ENCODE measurements around the gene MORN1.
"Not testable (repeated sequence)": the region's sequence is repeated elsewhere in the genome, so short reads cannot be mapped to it uniquely, and the experiment has no call there.

The MORN1 gene
- 3.9 to 8.7 (median 6.4) reads per million in 4 donors for total RNA-seq

GRCh38 chr1:2391041-2391930, at the start of gene MORN1, which contains the start of gene RER1:
Gene MORN1, minus strand, starts transcription at chr1:2391554. Its CDS starts 21 bp downstream, at chr1:2391533.
Gene RER1, plus strand, starts transcription at chr1:2391841. Its CDS starts 3,950 bp downstream, at chr1:2395791.
- peak; percentile 98 to 100 (median 99) for DNase-seq

DNA sequence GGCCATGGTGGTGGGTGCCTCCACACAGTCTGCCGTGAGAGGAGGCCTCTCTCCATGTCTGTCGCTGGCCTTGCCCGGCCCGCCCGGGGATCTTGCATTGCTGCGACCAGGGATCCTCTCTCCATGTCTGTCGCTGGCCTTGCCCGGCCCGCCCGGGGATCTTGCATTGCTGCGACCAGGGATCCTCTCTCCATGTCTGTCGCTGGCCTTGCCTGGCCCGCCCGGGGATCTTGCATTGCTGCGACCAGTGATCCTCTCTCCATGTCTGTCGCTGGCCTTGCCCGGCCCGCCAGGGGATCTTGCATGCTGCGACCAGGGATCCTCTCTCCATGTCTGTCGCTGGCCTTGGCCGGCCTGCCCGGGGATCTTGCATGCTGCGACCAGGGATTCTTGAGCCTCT, 49.0 kb upstream of the MORN1 start:
- DNase-seq: not testable (repeated sequence)

DNA sequence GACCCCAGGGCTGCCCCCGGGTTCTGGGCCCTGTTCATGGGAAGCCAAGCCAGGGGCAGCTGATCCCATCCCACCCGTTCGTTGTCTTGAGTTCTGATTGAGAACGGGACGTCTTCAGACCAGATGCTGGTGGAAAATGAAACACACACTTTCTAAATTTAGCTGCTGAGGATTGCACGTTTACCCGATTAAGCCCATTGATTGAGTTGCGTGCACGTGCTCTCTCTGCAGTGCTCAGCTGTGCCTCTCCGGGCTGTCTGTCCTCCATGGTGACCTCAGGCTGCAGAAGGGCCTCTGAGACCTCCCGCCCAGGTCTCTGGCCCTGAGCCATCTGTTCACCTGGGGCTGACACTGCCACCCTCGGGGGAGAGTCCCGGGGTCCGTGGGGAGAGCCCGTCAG, 48.0 kb upstream of the MORN1 start:
- no peak for DNase-seq

DNA sequence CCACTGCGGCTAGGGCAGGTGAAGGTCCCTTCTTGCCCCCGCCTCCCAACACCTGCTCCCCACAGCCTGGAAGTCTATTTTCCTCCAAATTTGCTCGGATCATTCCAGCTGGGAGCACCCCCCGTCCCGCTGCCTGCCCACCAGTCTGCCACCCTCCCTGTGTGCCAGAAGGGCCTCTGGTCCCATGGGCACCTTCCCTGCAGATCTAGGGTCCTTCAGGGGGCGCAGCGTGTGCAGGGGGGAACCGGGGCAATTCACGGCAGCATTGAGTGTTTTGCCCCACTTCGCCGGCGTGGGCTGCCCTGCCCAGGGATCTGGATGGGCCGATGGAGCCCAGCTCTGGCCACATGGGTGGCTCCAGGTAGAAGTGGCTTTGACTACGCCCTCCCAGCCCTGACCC, 47.3 kb upstream of the MORN1 start:
- DNase-seq: no peak

DNA sequence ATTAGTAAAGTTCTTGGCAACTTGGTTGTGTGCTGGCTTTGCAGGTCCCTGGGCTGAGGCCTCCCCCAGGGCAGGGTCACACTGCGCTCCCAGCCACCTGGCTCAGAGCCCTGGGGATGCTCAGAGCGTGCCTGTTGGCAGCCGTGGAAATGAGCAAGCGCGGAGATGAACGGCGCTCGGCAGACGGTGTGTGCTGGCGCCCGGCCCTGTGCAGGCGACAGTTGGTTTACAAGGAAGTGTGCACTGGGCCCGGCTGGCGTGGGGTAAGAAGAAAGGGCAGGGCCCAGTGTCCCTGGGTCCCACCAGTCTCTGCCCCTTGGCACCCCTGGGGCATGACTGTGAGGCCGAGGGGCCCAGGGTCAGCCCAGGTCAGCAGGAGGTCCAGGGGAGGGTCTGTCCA, 46.7 kb upstream of the MORN1 start:
- no peak for DNase-seq

- no peak for DNase-seq
Observed at GRCh38 chr1:2437617-2438016, 46.3 kb upstream of the MORN1 start.

DNA sequence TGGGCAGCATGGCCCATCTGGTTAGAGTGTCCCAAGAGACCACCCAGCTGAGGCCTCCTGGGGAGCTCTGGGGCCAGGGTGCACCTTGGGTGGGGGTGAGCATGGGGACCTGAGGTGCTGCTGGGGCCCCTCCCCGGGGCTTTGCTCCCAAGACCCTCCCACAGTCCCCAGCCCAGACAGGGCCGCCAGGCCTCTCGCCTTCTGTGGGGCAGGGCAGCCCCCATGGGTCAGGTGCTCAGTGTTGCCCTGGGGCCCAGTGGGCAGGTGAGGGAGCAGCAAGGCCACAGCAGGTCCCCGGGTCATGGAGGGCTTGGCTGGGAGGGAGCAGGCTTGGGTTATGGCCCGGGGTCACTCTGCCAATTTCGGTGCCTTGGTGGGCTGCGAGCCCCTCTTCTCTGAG, 45.5 kb upstream of the MORN1 start:
- no peak for DNase-seq

GRCh38 chr1:2435746-2436355, 44.5 kb upstream of the MORN1 start:
- DNase-seq: no peak

- no peak for DNase-seq
Observed at GRCh38 chr1:2435091-2435490, 43.7 kb upstream of the MORN1 start.

GRCh38 chr1:2433936-2434655, 42.7 kb upstream of the MORN1 start:
- DNase-seq: no peak

DNA sequence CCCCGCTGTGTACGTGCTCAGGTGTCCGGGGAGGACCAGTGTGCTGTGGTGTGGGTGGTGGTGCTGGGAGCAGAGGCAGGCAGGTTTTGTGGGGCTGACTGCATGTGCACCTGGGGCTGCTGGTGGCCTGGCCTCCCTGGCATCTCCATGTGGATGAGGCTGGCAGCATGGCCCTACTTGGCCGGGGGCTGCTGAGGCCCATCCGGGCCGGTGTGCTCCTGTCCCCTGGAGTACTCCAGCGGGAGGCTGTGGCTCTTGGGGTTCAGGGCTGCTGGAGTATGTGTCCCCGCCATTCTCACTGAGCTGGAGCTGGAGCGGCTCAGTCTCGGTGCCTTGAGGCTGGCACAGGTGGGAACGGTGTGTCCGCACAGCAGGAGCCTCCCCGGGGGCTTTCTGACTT, 41.8 kb upstream of the MORN1 start:
- DNase-seq: no peak

DNA sequence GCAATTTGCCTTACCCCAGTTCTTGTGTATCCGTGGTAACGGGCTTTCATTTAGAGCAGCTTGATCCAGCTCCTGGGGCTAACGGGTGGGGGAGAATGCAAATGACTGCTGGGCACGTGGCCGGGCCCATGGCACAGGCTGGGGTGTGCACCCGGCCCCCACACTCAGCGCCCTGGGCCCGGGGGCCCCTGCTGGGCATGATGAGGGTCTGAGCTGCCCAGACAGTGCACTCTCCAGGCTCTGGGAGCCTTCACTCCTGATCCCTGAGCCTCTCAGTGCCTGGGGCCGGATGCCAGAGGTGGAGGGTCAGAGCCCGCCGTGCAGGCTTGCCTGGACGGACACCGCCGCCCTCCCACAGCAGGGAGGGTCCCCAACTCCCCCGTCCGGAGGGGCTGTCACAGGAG, 41.1 kb upstream of the MORN1 start:
- DNase-seq: no peak

- DNase-seq: no peak
Observed at GRCh38 chr1:2431518-2431917, 40.2 kb upstream of the MORN1 start.

- DNase-seq: no peak
Observed at GRCh38 chr1:2431103-2431502, 39.7 kb upstream of the MORN1 start.

- no peak for DNase-seq
Observed at GRCh38 chr1:2430592-2430973, 39.2 kb upstream of the MORN1 start.

DNA sequence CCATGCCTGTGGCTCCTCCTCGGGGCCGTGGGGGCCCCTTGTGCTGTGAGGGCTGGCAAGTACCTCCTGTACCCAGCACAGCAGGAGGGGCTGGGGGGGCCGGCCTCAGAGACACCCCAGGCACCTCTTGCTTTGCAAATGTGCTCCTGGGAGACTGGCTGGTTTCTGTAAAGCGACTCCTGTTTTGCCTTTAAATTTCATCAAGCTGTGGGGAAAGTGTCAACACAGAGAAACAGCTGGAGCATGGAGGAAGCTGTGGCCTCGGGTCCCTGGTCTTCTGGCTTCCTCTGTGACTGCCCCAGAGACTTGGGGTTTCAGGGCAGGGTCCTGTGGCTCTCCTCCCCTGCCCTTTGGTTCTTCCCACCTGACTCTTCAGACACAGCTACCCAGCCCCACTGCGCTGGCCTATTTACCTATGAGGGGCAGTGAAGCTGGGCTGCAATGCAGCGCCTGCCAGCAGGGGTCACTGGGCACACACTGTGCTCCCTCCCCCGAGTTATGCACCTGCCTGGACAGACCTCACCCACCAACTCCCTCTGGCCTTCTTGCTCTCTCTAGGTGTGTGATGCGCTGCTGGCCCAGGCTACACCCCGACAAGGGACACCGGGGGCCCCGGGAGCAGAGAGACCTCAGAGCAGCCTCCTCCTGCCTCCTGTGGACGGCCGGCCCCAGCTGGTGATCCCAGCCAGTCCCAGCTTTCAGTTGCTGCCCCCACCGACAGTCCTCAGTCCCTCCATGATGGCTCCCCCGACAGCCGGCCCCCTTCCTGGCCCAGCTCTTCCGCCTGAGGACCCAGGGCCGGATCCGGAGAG, 38.6 kb upstream of the MORN1 start:
- DNase-seq: no peak

DNA sequence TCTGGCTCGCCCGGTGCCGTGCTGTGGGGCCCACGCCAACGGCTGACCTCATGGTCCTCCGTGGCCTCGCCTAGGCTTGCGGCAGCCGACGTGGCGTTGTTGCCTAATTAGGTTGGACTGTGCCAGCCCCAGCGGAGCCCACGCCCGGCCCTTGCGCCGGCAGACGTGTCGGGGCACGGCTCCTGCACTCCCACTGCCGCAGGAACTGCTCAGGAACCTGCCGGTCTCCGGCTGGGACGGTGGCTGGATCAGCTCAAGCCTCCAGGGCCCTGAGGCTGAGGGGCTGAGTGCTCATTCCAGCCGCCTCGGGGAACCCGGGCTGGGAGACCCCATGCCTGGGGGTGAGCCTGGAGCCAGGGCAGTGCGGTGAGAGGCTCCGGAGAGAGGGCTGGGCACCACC, 37.1 kb upstream of the MORN1 start:
- DNase-seq: no peak

- no peak for DNase-seq
Observed at GRCh38 chr1:2427976-2428375, 36.6 kb upstream of the MORN1 start.

DNA sequence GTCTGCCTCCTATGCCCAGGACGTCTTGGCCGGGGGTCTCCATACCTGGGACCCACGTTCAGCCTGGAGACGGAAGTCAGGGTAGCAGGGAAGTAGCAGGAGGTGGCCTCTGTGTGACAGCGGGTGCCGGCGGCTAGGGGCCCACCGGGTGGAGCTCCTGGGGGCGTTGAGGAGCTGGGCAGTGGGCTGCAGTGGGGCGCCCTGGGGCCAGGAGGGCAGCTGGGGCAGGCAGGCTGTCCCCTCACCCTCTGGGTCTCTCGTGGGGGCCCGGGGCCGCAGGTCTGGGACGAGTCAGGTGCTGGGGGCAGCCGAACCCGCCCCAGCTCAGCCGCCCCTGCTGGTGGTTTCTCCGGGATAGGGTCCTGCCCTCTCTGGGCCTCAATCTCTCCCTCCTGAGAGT, 35.7 kb upstream of the MORN1 start:
- no peak for DNase-seq

DNA sequence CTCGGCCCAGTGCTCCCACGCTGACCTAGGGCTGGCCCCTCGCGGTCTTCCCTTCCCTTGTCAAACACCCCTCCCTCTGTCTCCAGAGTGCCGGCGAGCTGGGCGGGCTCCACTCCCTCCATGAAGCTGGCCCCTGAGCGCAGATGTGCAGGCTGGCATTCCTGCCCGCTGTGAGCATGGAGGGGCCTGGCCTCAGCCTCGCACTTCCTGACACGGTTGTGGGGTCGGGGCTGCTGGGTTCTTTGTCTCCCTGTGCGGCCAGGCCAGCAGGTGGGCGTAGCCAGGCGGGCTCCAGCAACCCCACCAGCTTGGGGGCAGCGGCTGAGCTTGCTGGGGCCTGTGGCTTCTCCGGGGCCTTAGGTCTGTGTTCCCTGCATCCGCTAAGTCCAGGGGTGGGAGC, 35.2 kb upstream of the MORN1 start:
- DNase-seq: no peak

- DNase-seq: no peak
Observed at GRCh38 chr1:2425892-2426291, 34.5 kb upstream of the MORN1 start.

- no peak for DNase-seq
Observed at GRCh38 chr1:2422523-2422922, 31.2 kb upstream of the MORN1 start.

DNA sequence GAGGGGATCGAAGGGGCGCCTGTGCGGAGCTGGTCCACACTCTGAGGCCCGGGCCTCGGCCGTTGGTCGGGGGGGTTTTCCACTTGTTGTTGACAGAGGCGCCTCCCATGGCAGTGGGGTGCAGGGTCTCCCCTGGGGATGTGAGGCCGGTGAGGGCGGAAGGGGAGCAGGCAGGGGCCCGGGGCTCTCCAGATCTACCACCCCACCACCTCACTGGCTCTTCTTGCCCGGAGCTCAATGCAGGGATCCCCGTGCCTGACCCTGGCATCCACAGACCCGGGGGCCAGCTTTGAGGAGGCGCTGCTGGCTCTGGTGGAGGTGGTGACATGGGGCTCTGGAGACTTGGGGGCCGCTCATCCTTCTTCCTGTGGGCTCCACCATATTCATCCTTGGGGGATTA, 28.1 kb upstream of the MORN1 start:
- no peak for DNase-seq

All from T-helper 1 cell (primary cell).